Uterus (tissue), 4 donors: Measurements from ENCODE around the gene CPTP. TPM values are rescaled to one million over a fixed set of nuclear protein-coding genes. Genes with fewer than 3 reads are reported as not detected.

ENCODE experiments used
- DNase-seq, 2 donors: peaks; one replicate each; pipeline ENCODE4 v3.0.0-alpha.2; 2019 to 2020
- H3K27ac ChIP-seq, 2 donors: fragments of 200-600 bp; sonication (generic); 1 replicate in 1 of 2; 2 replicates in 1 of 2; pipeline ENCODE4 v1.5.1; 2016 to 2018
- H3K27me3 ChIP-seq, 2 donors: fragments of 200-600 bp; sonication (generic); one replicate each; pipeline ENCODE4 v1.5.1; 2018 to 2019; ENCODE audit warnings: control low read depth in 1 of 2
- H3K36me3 ChIP-seq, 2 donors: fragments of 200-600 bp; sonication (generic); one replicate each; pipeline ENCODE4 v1.5.1; 2019; ENCODE audit warnings: control low read depth in 1 of 2
- H3K4me1 ChIP-seq, 2 donors: fragments of 200-600 bp; sonication (generic); one replicate each; pipeline ENCODE4 v1.5.1; 2018 to 2019; ENCODE audit warnings: control low read depth in 1 of 2
- H3K4me3 ChIP-seq, 2 donors: fragments of 200-600 bp; sonication (generic); 1 replicate in 1 of 2; 2 replicates in 1 of 2; pipeline ENCODE4 v1.5.1; 2018 to 2019; ENCODE audit warnings: mild to moderate bottlenecking in 1 of 2
- H3K9me3 ChIP-seq, 2 donors: fragments of 200-600 bp; sonication (generic); one replicate each; pipeline ENCODE4 v1.5.1; 2019; ENCODE audit warnings: control low read depth in 1 of 2
- POLR2A ChIP-seq, 2 donors: fragments of 450-650 bp; IDR thresholded peaks; one replicate each; pipeline ENCODE4 v1.6.1; 2016; ENCODE audit warnings: antibody characterized with exemption in 2 of 2, mild to moderate bottlenecking in 1 of 2, moderate library complexity in 1 of 2
- intact Hi-C: fragments of 100-400 bp; cut with DNase I; formaldehyde crosslinking; loops from one replicate; pipeline ENCODE4 v1.15.1; 2023; ENCODE audit warnings: low total_unique reads
- total RNA-seq, 4 donors: library from RNA; depleted of rRNA in 3 of 4; stranded (reverse); fragments of >200 nt in 3 of 4; gene quantifications; one replicate each; pipeline versions ENCODE4 v1.1.0 to v1.2.4, GENCODE V29; 2014 to 2023
- TF ChIP-seq, protein P1 (sequence below), 4 experiments: fragments of 200-600 bp in 2 of 4; fragments of 450-650 bp in 2 of 4; sonication (generic) in 2 of 4; IDR thresholded peaks; one replicate each; pipeline ENCODE4 v1.5.1; 2016 to 2019; ENCODE audit warnings: antibody characterized with exemption in 4 of 4, mild to moderate bottlenecking in 2 of 4, moderate library complexity in 1 of 4
- donor health status: DM: yes; HTN: yes; CAD: no.

The CPTP gene
- total RNA-seq, 4 donors from 2014 or later, result 3.5 to 23.9 (median 16.4) TPM

DNA sequence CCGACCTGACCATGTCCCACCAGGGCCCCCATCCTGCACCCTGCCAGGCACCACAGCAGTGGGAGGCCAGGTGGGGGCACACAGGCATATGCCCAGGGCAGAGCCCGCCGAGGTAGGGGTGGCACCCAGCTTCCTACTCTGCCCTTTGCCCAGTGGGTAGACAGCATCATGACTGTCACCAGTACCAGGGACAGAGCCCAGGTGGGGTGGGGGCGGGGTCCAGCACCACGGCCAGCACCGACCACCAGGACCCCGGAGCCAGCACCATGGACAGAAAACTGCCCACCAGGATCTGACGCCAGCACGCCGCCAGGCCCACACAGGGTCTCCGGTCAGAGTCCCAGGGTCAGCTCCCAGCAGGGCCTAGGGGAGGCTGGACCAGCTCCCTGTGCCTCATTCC is 10.2 kb downstream of the CPTP start:
- H3K36me3 ChIP-seq, result no peaks in the 10 kb centered on the region

GRCh38 chr1:1335283-1335682 is 10.7 kb downstream of the CPTP start:
- intact Hi-C loops, result no loop called here
- Histone ChIP-seq H3K4me1 (no peaks in the 10 kb centered on the region), H3K4me3 (no peak overlapping the region), H3K27me3 (no peaks in the 10 kb centered on the region), H3K9me3 (no peaks in the 10 kb centered on the region), H3K27ac (no peak overlapping the region), H3K36me3 (no peaks in the 10 kb centered on the region)
- no peak for DNase-seq
- TF ChIP-seq POLR2A (IDR thresholded peaks at IDR 0.05), result no peak
- TF ChIP-seq, protein P1, sequence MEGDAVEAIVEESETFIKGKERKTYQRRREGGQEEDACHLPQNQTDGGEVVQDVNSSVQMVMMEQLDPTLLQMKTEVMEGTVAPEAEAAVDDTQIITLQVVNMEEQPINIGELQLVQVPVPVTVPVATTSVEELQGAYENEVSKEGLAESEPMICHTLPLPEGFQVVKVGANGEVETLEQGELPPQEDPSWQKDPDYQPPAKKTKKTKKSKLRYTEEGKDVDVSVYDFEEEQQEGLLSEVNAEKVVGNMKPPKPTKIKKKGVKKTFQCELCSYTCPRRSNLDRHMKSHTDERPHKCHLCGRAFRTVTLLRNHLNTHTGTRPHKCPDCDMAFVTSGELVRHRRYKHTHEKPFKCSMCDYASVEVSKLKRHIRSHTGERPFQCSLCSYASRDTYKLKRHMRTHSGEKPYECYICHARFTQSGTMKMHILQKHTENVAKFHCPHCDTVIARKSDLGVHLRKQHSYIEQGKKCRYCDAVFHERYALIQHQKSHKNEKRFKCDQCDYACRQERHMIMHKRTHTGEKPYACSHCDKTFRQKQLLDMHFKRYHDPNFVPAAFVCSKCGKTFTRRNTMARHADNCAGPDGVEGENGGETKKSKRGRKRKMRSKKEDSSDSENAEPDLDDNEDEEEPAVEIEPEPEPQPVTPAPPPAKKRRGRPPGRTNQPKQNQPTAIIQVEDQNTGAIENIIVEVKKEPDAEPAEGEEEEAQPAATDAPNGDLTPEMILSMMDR (IDR thresholded peaks at IDR 0.05), result no peak

More for the DNA sequence above, 10.2 kb downstream of the CPTP start:
- intact Hi-C loops, result no loop called here
- H3K27ac ChIP-seq, result no peak overlapping the region
- DNase-seq, result no peak
- H3K27me3 ChIP-seq, result no peaks in the 10 kb centered on the region
- no peak overlapping the region for H3K4me3 ChIP-seq
- no peaks in the 10 kb centered on the region for H3K4me1 ChIP-seq
- TF ChIP-seq POLR2A (IDR thresholded peaks at IDR 0.05), result no peak
- TF ChIP-seq, protein P1 (IDR thresholded peaks at IDR 0.05), result no peak
- H3K9me3 ChIP-seq, result no peaks in the 10 kb centered on the region

GRCh38 chr1:1335792-1336248 is 11.2 kb downstream of the CPTP start:
- no peaks in the 10 kb centered on the region for H3K9me3 ChIP-seq
- no peaks in the 10 kb centered on the region for H3K4me1 ChIP-seq
- intact Hi-C loops, result no loop called here
- no peak for DNase-seq
- no peak overlapping the region for H3K4me3 ChIP-seq
- no peak overlapping the region for H3K27ac ChIP-seq
- no peaks in the 10 kb centered on the region for H3K27me3 ChIP-seq
- H3K36me3 ChIP-seq, result no peaks in the 10 kb centered on the region
- TF ChIP-seq, protein P1 (IDR thresholded peaks at IDR 0.05), result no peak
- no peak for TF ChIP-seq POLR2A (IDR thresholded peaks at IDR 0.05)

DNA sequence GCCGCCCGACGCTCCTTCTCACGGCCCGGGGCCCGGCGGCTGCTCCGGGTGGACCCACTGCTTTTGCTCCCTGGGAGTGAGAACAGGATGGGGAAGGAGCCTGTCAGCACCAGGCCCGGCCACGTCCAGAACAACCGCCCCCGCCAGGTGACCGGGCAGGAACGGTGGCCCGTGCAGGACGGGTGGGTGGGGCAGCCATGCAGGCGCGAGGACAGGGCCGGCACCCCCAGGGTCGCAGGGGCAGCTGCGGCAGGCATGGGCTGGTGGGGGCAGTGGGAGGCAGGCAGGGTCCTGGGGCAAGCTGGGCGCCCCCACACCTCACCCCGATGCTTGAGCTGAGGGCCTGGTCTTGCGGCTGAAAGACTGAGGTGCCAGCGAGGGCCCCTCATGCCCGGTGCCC is 11.8 kb downstream of the CPTP start:
- no peak for DNase-seq
- intact Hi-C loops, result no loop called here
- Histone ChIP-seq H3K9me3 (no peaks in the 10 kb centered on the region), H3K27ac (no peak overlapping the region), H3K36me3 (no peaks in the 10 kb centered on the region), H3K4me1 (no peaks in the 10 kb centered on the region), H3K4me3 (no peak overlapping the region), H3K27me3 (no peaks in the 10 kb centered on the region)
- TF ChIP-seq, protein P1 (IDR thresholded peaks at IDR 0.05), result no peak
- no peak for TF ChIP-seq POLR2A (IDR thresholded peaks at IDR 0.05)

DNA sequence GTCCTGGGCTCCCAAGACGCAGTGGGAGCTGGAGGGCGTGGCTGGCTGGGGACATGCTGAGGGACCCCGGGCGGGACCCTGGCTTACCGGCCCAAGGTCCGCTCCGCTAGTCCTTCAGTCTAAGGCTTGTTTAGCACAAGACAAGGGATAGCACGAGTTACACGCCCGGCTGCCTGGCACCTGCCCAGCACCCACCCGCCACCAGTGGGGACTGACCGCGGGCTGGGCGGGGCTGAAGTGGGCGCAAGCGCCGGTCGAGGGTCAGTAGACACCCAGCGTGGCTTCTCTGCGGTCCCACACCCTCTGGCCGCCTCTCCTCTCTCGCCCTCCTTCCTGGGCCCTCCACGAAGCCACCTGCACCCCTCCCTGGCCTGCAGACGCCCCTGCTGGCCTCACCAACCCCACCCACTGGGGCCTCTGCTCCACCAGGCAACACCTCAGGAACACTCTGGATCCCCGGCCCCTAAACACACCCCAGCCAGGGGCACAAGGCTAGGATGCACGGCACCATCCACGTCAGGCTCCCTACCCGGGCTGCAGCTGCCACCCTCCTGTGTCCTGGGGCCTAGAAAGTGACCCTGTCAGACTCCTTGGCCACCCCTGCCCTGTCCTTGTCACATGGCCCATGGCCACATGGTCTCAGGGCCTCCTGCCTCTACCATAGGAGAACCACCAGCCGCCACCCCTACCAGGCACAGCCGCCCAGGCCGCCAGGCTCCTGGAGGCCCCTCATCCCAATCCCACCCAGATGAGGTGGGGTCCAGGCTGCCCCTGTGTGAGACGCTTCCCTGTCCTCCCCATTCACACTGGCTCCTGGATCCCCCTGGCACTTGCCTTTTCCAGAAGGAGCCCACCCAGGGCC is 12.6 kb downstream of the CPTP start:
- intact Hi-C loops, result no loop called here
- H3K27ac ChIP-seq, result no peak overlapping the region
- no peak overlapping the region for H3K4me3 ChIP-seq
- H3K9me3 ChIP-seq, result no peaks in the 10 kb centered on the region
- H3K36me3 ChIP-seq, result no peaks in the 10 kb centered on the region
- H3K4me1 ChIP-seq, result no peaks in the 10 kb centered on the region
- TF ChIP-seq POLR2A (IDR thresholded peaks at IDR 0.05), result no peak
- TF ChIP-seq, protein P1 (IDR thresholded peaks at IDR 0.05), result no peak
- no peaks in the 10 kb centered on the region for H3K27me3 ChIP-seq
- no peak for DNase-seq
